SIG-M5 treated with dmso at 0.1 percent for 504 hours (cell line): ENCODE measurements around the gene SRGAP2C.
"Not testable (repeated sequence)": the region's sequence is repeated elsewhere in the genome, so short reads cannot be mapped to it uniquely, and the experiment has no call there.

Source experiments
- DNase-seq: peaks from one replicate; lab custom pipeline; 2025; ENCODE audit not compliant: unreplicated experiment; lab: John Stamatoyannopoulos, UW

SRGAP2C gene

DNA sequence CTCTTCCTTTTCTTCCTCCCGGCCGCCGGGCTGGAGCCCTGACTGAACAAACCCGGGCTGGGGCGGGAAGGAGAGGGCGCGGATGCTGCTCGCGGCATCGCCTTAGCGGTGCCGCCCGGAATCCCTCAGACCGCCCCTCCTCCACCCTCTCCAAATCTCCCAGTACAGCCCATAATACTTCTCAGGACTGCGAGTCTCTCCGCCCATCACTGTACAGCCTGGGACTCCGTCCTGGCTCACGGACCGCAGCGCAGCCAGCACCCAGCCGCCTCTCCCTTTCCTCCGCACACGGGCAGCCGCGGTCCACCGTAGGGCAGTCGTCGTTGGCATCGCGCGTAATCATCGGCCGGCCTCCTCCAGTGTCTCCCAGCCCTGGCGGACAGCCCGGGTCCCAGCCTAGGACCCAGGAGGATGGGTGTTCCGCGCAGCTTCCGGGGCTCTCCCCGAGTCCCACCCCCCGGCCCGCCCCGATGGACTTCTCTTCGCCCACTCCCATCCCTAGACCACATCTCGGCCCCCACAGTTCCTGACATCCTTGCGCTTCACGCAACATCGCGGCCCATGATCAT lies 449 bp downstream of the SRGAP2C start:
- DNase-seq, result not testable (repeated sequence)

DNA sequence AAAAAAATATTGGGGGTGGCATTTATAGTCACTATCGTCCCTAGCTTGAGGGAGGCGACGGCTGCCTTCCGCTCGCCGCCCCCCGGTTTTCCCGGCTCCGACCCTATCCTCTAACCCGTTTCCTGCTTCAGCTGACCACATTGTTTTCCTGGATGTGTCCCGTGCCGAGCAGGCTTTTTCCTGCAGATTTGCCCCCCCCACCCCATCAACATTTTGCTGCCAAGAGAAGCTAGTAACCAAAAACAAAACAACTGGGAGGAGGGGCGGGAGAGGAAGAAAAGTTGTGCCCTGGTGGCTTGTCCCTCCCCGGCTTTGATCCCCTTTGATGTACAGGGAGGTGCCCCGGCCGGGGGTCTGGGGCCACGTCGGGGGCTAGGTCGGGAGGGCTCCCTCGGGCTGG lies 1.4 kb downstream of the SRGAP2C start:
- not testable (repeated sequence) for DNase-seq

DNA sequence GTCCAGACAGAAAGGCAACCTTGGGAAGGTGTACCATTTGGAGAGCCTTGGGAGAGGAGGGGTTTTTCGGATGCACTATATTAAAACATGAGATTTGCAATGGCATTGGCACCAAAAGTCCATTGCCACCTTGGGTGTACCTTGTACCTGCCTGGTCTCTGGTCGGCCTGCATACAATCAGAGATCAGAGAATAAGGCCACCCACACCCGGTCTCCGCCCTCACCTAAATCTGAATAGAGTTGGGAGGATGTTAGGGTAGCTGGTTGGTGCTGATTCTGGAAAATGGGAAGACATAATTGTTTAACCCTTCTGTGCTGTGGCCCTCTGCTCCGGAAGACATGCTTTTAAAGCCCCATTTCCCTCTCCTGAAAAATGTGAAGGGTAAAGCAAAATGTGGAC lies 3.1 kb downstream of the SRGAP2C start:
- DNase-seq, result not testable (repeated sequence)

DNA sequence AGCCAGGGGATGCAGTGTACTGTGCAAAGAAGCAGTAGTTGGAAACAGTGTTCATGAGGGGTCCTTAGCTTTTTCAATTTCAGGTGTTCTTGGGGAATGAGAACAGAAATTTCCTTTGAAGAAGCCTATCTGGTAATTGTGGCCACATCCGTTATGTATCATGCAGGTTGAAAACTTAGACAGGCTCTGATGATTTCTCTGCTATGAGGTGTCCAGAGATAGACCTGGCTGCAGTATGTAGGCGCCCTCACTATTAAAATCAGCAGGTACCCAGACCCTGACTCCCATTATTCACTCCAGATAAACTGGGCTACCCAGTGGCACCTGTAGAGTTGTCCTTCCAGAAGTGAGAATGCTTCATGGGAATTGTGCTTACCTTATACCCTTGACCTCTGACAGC lies 7.7 kb downstream of the SRGAP2C start:
- not testable (repeated sequence) for DNase-seq

DNA sequence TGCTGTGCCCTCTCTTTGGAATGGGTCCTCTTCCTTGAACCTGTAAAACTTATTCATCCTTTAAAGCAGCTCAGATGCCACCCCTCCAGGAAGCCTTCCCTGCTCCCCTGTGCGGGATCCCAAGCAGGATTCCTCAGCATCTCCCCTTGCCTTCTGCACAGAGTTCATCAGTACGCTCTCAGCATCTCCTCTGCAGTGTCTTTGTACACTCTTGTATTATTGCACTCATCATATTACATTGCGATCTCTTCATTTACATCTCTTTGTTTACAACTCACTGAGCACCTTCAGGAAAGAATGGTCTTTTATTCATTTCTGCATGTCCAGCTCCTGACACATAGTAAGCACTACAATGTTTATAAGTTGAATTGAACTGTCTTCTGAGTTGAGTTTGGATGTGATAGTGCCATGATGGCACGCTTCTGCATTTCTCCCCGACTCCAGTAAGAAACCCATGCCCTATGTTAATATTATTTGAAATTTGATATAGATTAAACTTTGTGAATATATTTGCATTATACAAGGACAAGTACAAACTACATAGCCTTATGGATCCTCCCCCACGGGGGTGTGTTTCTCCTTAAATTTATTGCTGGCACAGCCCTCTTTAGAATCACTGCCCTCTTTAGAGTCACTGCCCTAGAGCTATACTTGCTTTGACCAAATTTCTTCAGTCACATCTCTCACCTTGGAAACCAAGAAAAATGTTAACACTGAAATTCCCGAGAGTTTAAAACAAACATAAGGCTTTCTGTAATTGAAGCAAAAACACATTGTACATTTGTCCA lies 12.5 kb downstream of the SRGAP2C start:
- not testable (repeated sequence) for DNase-seq

DNA sequence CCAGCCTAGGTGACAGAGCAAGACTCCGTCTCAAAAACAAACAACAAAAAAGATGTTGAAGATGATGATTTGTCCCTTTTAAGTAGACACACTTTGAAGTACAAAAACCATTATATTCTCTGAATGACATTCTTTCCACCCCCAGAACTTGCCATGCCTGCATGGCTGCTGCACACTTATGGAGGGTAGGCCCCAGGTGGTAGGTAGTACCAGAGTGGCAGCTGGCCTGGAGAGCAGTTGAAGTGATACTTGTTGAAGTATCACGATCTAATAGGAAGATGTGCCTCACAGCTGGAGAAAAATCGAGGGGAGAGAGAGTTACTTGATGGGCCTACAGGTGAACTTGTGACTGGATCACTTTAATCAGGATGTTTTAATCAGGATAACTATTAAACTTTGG lies 15.0 kb downstream of the SRGAP2C start:
- DNase-seq, result not testable (repeated sequence)

DNA sequence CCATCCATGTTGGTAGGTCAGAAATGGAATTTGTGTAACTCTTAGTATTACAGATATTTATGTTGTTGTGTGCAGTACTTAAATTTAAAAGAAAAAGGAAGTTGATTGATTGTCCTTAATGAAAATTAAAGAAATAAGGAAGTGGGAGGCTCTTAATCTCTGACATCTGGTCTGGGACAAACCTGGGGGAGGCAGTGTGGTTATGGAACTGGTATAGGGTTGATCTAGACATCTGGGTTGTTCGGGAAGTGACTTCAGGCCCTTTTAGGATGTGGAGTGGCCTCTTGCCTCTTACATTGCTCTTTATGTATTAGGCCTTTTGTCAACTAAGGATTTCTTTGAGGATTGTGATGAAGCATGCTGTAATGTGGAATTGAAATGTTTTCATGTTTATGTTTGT lies 15.5 kb downstream of the SRGAP2C start:
- DNase-seq, result not testable (repeated sequence)

DNA sequence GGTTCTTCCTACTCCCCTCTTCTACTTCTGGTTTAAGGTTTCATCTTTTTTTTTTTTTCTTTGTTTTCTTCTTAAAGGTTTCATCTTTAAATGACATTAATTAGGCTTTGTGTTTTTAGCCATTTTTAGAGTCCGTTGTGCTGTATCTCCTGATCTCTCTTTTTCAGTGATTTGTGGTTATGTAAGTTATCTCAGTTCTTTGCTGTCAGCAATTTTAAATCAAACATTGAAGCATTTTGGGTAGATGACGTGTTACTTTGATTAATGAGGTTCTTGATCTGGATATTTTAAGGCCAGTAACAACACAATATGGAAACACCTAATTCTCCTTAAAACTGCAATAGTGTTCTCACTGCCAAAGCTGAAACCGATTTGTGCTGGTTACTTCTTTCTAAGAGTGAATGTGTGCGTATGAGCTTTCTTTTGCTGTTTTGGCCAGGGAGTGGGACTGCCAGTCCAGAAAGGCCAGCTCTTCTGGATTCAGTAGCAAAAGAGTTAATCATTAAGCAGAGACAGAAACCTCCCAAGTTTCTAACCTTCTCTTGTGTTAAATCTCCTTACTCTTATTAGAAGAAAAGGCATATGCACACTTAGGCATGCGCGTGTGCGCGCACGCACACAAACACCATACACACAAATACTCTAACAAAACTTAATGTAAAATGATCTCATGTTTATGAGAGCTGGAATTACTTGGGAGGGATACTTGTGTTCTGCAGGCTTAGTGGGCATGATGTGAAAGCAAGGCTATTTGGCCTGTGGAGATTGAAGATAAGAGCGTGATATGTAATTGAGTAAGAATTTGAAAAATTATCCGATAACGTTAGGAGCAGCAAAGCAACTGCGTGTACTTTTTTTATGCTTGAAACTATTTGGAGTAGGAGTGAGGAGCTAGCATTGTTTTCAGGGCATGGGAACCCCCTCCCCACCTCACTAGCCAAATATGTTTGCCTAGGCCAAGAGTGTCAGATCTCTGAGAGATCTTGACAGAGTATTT lies 16.5 kb downstream of the SRGAP2C start:
- DNase-seq, result not testable (repeated sequence)

DNA sequence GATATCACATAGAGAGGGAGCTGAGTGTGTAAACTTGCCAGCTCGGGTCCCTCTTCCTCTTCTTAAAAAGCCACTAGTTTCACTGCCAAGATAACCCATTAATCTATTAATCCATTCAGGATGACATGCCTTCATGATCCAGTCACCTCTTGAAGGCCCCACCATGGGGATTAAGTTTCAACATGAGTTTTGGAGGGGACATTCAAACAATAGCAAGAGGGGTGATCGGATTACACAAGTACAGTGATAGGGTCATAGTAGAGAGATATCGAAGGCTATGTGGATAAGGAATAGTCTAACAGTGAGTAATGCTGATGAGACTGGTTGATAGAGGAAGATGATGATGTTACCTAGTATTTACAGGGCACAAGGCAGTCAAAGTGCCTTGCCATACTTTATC lies 18.2 kb downstream of the SRGAP2C start:
- DNase-seq, result not testable (repeated sequence)

DNA sequence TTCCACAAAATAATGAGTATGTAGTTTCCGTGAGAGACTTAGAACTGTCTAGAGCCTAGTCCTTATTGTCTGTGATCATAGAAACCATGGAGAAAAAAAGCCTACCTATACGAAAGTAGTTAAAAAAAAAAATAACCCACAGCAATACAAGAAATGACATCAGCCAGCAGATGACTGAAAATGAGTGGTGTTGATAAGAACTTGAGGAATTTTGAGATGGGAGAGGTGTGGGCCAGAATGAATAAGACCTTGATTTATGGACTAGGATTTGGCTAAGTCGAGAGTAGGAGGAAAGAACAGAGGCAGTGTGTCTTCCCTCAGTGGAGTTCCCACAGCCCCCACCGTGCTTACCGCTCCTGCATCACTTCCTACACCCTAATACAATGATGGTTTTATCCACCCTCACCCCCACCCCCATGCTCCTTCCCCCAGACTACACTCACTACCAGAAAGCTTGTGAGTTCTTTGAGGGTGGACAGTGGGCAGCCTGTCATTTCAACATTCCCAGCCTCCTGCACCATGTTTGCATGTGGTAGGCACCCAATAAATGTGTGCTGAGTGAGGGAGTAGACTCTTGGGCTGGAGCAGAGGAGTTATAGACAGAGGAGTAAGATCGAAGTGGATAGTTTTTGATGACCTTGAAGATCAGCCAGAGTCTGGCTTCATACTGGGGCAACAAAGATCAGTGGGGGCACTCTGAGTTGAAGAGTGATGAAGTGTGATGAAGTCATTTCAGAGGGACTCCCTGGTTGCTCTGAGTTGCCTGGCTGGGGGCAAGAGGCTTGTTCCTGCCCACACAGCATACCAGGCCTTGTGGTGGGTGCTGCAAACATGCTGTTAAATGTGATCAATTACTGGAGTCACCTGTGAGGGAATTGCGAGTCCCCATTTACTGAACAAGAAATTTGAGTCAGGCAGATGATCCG lies 21.3 kb downstream of the SRGAP2C start:
- DNase-seq, result not testable (repeated sequence)

DNA sequence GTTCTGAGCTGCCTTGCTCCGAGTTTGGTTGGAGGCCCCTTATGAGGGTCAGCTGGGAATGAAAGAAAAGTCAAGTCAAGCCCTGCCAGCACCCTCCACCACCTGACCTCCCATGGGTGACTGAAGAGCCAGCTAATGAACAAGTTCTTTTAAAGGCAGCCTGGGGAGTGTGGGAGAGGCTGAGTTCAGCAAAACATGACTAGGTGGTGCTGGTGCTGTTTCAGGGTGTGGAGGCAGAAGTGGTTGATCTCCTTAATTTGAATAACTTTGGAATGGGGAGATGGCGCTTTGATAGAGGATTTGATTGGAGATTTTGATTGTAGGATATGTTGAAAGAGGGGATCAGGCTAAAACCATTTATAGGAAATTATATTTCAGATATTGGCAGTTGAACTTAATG lies 22.6 kb downstream of the SRGAP2C start:
- DNase-seq, result not testable (repeated sequence)

DNA sequence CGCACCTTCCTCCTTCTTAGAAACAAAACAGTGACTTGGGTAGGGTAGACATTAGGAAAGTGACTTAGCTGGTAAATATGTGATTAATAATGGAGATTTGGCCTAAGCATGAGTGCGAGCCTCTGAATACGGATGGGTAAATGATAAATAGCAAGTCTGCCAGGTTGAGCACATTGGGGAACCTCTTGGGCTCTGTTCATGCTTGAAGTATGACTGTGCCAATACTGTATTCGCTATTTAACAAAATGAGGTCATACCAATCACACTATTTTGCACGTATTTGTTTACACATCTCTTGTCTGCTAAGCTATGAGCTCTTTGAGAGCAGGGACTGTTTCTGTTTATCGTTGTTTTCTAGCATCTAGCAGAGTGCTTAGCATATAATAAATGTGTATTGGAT lies 23.6 kb downstream of the SRGAP2C start:
- DNase-seq, result not testable (repeated sequence)

DNA sequence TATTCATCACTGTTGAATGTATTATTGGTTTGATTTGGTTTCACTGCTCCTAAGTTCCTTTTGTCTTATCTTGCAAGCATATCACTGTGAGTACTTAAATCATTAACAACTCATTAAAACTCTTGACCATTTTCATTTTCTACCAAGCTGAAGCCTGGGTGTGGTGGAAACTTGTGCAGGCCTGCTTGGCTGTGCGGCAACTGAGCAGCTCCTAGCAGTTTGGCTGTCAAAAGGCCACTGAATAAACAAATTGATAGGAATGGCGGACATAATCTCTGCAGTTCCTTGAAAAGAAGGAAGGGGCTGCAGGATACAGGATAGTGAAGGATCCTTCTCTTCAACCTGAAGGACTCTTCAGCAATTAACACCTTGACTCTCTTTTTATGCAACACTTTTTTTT lies 26.0 kb downstream of the SRGAP2C start:
- DNase-seq, result not testable (repeated sequence)

DNA sequence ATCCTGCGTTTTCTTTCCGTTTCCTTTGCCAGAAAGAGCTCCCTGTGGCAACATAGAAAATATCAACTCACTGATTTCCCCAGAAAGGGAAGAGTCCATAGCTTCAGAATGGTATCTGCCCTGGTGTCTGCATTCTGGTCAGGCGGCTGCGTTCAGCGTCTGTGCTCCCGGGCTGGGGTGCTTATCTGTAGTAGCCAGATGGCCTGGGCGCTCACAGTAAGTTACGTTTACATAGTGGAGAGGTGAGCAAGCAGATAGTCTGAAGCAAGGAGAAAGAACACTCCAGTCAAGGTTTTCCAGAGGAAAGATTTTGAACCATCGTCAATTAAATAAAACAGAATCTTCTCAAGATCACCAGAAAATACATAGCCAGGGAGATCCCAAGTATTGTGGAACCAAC lies 28.7 kb downstream of the SRGAP2C start:
- DNase-seq, result not testable (repeated sequence)

DNA sequence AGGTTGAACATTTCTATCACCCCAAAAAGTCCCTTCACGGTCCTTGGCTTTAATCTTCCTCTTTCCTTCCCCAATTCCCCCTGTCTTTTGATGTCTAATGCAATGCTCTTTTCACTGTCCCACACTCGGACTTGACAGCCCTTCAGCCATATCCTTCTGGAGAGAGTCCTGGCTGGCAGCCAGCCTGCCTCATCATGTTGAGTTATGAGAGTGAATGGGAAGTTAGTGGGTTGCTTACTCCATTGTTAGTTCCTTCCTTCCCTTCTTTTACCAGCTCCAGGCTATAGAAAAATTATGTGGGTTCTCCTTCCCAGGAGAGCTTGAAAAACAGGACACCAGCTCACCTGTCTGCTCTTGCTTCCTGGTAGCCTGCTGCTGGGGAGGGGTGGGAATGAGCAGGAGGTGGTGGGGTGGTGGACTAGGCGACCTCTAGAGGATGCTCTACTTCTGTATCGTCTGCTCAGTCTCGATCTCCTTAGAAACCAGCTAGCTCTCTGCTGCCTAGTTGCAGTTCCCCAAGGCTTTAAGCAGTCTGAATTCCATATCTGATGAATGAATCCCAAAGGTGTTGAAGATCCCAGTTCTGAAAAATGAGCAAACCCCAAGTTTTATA lies 29.9 kb downstream of the SRGAP2C start:
- not testable (repeated sequence) for DNase-seq

DNA sequence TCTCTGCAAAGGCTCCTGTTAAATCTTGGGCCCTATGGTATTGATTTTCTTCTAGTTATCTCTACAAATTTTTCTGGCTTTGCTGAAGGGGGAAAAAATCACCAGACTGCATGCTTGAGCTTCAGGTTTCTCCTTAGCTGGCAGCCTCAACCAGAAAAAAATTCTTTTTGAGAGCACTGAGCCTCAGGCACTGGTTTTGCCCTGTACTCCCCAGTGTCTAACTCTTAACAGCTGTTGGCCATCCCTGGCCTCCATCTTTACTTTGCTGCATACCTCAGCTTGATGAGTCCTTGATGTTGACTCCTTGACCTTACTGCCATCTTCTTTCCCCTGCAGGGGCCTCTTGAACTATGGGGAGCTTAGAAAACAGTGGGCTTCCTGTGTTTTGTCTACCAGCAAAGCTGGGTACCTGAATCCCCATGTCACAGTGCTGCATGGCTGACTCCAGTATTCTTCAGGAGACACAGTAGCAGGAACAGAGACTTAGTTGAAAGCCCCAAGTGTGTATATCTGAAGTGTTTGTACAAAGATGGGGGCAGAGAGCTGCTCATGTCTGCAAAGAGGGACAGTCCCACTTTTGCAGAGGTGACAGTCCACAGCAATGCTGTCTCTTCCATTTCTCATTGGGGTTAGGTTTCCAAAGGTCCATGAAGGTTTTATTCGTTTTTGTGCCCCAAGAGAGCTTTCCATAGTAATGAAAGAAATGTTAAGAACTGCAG lies 31.1 kb downstream of the SRGAP2C start:
- DNase-seq, result not testable (repeated sequence)

DNA sequence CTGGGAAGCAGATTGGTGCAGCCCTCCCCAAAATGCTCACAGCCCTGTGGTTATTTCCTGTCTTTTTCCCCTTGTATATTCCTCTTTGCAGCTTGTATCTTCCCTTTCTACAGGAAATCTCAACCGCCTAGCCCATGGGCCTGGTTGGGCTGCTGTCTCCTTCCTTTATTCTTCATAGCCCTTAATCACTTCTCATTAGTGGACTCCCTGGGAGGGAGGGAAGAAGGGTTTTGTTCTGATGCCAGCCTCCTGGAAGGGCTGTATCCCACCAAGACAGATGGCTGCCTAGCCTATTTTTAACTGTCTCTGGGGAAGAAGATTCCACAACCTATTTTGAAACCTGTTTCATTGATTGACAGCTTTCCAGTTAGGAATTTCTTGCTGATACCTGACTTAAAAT lies 31.9 kb downstream of the SRGAP2C start:
- DNase-seq, result not testable (repeated sequence)

DNA sequence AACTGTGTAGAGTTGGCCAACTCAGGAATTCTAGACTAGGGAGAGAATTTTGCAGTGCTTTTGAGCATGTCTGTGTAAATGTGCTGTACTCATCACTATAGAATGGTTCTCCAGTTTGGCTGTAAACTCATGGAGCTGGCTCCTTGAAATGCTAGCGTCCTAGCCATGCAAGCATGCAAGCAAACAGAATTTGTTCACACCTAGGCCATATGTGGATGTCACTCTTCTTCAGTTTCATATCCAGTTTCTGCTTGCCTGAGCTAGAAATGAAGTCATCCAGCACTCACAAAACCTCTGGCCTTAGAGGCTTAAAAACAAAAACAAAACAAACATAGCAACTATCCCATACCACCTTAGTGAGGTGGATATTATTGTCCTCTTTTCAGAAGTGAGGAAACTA lies 37.0 kb downstream of the SRGAP2C start:
- DNase-seq, result not testable (repeated sequence)

DNA sequence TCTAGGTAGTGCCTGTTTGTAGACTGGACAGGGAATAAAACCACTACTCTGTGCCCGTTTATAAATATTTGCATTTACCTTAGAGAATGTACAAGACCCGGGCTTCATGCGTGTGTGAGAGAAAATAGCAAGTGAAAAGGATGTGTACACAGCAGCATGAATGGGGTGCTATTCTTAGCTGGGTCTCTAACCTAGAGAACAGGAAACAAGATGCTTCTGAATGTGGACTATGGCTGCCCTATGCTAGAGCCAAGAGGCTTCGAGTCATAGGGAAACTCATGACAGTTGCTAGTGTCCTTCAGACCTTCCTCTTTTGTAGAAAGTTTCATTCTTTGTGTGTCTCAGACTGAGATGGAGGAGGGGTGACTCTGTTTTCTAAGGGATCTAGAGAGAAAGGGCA lies 39.9 kb downstream of the SRGAP2C start:
- DNase-seq, result not testable (repeated sequence)
